H1 (cell line): Measurements from ENCODE around the gene SMCO1. TPM values are rescaled to one million over a fixed set of nuclear protein-coding genes. Genes with fewer than 3 reads are reported as not detected.
"Not testable (repeated sequence)": the region's sequence is repeated elsewhere in the genome, so short reads cannot be mapped to it uniquely, and the experiment has no call there.

Experiments
- CTCF ChIA-PET: fragments of 300-600 bp; sonication (Branson Sonifier 250); formaldehyde crosslinking; loops from one replicate; lab custom pipeline; 2021; ENCODE audit not compliant: partially characterized antibody; lab: Charles Lee
- POLR2A ChIA-PET: fragments of 300-600 bp; sonication (Branson Sonifier 250); formaldehyde crosslinking; loops from one replicate; lab custom pipeline; 2021; ENCODE audit warnings: inconsistent platforms; ENCODE audit not compliant: partially characterized antibody; lab: Charles Lee
- DNase-seq, 2 experiments: peaks; one replicate each; pipeline versions ENCODE4 v3.0.0 to v3.0.0-alpha.2; 2010 to 2022; ENCODE audit warnings: low spot score in 2 of 2, low read depth in 1 of 2, mixed read lengths in 1 of 2
- FAIRE-seq: peaks from 2 replicates; lab custom pipeline; 2011; peaks lifted over from hg19 to GRCh38; lab: Jason Lieb, UNC
- H2AFZ ChIP-seq: 2 replicates; pipeline ENCODE4 v1.8.1; 2012; ENCODE audit warnings: low read length, inconsistent platforms
- H2AK5ac ChIP-seq: 2 replicates; pipeline ENCODE4 v1.6.1; 2013; ENCODE audit warnings: low read depth, low read length
- H2BK120ac ChIP-seq: replicated peaks from 2 replicates; pipeline ENCODE3; 2013; ENCODE audit warnings: low read depth, low read length, inconsistent platforms
- H2BK12ac ChIP-seq: 2 replicates; pipeline ENCODE4 v1.6.1; 2013; ENCODE audit warnings: low read depth, low read length
- H2BK15ac ChIP-seq: 2 replicates; pipeline ENCODE4 v1.6.1; 2013; ENCODE audit warnings: low read length
- H2BK20ac ChIP-seq: 2 replicates; pipeline ENCODE4 v1.6.1; 2013; ENCODE audit warnings: low read length
- H2BK5ac ChIP-seq: 2 replicates; pipeline ENCODE4 v1.6.1; 2013; ENCODE audit warnings: low read depth, low read length
- H3K14ac ChIP-seq: 2 replicates; pipeline ENCODE4 v1.6.1; 2013; ENCODE audit warnings: inconsistent platforms; ENCODE audit not compliant: insufficient read length
- H3K18ac ChIP-seq: 2 replicates; pipeline ENCODE4 v1.6.1; 2013; ENCODE audit warnings: low read length; ENCODE audit errors: extremely low read depth
- H3K23ac ChIP-seq: 2 replicates; pipeline ENCODE4 v1.6.1; 2013; ENCODE audit warnings: inconsistent platforms; ENCODE audit not compliant: insufficient read length
- H3K23me2 ChIP-seq: 2 replicates; pipeline ENCODE4 v1.6.1; 2013; ENCODE audit warnings: low read depth, low read length
- H3K27ac ChIP-seq: 2 replicates; pipeline ENCODE4 v1.6.1; 2011; ENCODE audit warnings: low read depth, low read length, inconsistent platforms
- H3K27me3 ChIP-seq, 4 experiments: replicated peaks in 1 of 4; 1 replicate in 1 of 4; 2 replicates in 3 of 4; pipeline versions ENCODE4 v1.6.1 to v1.8.1; 2011 to 2013; ENCODE audit warnings: low read length in 3 of 4, mild to moderate bottlenecking in 3 of 4, inconsistent platforms in 2 of 4, mixed read lengths in 2 of 4, moderate library complexity in 1 of 4; ENCODE audit not compliant: control insufficient read depth in 3 of 4, insufficient read depth in 3 of 4; ENCODE audit errors: extremely low read depth in 1 of 4
- H3K36me3 ChIP-seq, 4 experiments: 2 replicates each; pipeline versions ENCODE4 v1.6.1 to v1.8.1; 2011 to 2013; ENCODE audit warnings: mild to moderate bottlenecking in 4 of 4, low read length in 3 of 4, moderate library complexity in 2 of 4, control low read depth in 1 of 4, inconsistent platforms in 1 of 4; ENCODE audit not compliant: insufficient read depth in 4 of 4, control insufficient read depth in 2 of 4
- H3K4ac ChIP-seq: replicated peaks from 2 replicates; pipeline ENCODE3; 2013; ENCODE audit warnings: low read length, low read depth, mixed read lengths, inconsistent platforms; ENCODE audit not compliant: insufficient read length
- H3K4me1 ChIP-seq, 4 experiments: replicated peaks in 1 of 4; 1 replicate in 1 of 4; 2 replicates in 3 of 4; pipeline versions ENCODE4 v1.6.1 to v1.8.1; 2011 to 2013; ENCODE audit warnings: low read length in 3 of 4, inconsistent platforms in 2 of 4, mixed read lengths in 1 of 4; ENCODE audit not compliant: insufficient read depth in 4 of 4, control insufficient read depth in 3 of 4
- H3K4me2 ChIP-seq, 2 experiments: 2 replicates each; pipeline versions ENCODE4 v1.6.1 to v1.8.1; 2011 to 2013; ENCODE audit warnings: low read depth in 2 of 2, low read length in 2 of 2, control low read depth in 1 of 2, inconsistent platforms in 1 of 2, mild to moderate bottlenecking in 1 of 2; ENCODE audit not compliant: insufficient read depth in 1 of 2
- H3K4me3 ChIP-seq, 4 experiments: fragments of 200-600, 300-600 bp in 1 of 4; sonication (generic), shearing (Covaris generic), sonication (Bioruptor Twin) in 1 of 4; 2 replicates each; pipeline versions ENCODE4 v1.5.1 to v1.8.1; 2011 to 2016; ENCODE audit warnings: low read length in 4 of 4, low read depth in 3 of 4, control low read depth in 2 of 4, inconsistent platforms in 2 of 4, mild to moderate bottlenecking in 2 of 4, mixed read lengths in 1 of 4, moderate library complexity in 1 of 4; ENCODE audit not compliant: insufficient read depth in 2 of 4; ENCODE audit errors: extremely low read depth in 1 of 4
- H3K56ac ChIP-seq: replicated peaks from 2 replicates; pipeline ENCODE3; 2013; ENCODE audit warnings: low read depth, mild to moderate bottlenecking, mixed read lengths, low read length, inconsistent platforms; ENCODE audit not compliant: insufficient read length
- H3K79me1 ChIP-seq: 2 replicates; pipeline ENCODE4 v1.6.1; 2013; ENCODE audit warnings: low read depth, low read length, control low read depth
- H3K79me2 ChIP-seq, 2 experiments: 2 replicates each; pipeline versions ENCODE4 v1.6.1 to v1.8.1; 2012 to 2013; ENCODE audit warnings: low read length in 2 of 2, mild to moderate bottlenecking in 2 of 2, inconsistent platforms in 1 of 2; ENCODE audit not compliant: insufficient read depth in 2 of 2, control insufficient read depth in 1 of 2
- H3K9ac ChIP-seq, 4 experiments: replicated peaks in 1 of 4; 1 replicate in 1 of 4; 2 replicates in 3 of 4; pipeline versions ENCODE4 v1.6.1 to v1.8.1; 2011 to 2013; ENCODE audit warnings: low read depth in 3 of 4, low read length in 3 of 4, control low read depth in 2 of 4, mild to moderate bottlenecking in 2 of 4, moderate library complexity in 2 of 4, inconsistent platforms in 1 of 4; ENCODE audit errors: extremely low read depth in 1 of 4
- H3K9me3 ChIP-seq, 2 experiments: 2 replicates each; pipeline versions ENCODE4 v1.6.1 to v1.8.1; 2012 to 2013; ENCODE audit warnings: mild to moderate bottlenecking in 2 of 2, moderate library complexity in 2 of 2, control low read depth in 1 of 2, inconsistent platforms in 1 of 2, low read depth in 1 of 2, low read length in 1 of 2, mixed read lengths in 1 of 2; ENCODE audit not compliant: insufficient read depth in 2 of 2
- H4K20me1 ChIP-seq, 2 experiments: replicated peaks in 1 of 2; 2 replicates each; pipeline versions ENCODE3 to v1.8.1; 2011 to 2013; ENCODE audit warnings: inconsistent platforms in 2 of 2, low read length in 2 of 2, mild to moderate bottlenecking in 1 of 2; ENCODE audit not compliant: insufficient read depth in 2 of 2, control insufficient read depth in 1 of 2
- H4K5ac ChIP-seq: 2 replicates; pipeline ENCODE4 v1.6.1; 2013; ENCODE audit warnings: low read length, low read depth, mixed read lengths, inconsistent platforms; ENCODE audit not compliant: insufficient read length
- H4K8ac ChIP-seq: 2 replicates; pipeline ENCODE4 v1.8.0; 2013; ENCODE audit warnings: mild to moderate bottlenecking, moderate library complexity, low read length, inconsistent platforms; ENCODE audit not compliant: insufficient read depth; ENCODE audit errors: extremely low read depth
- H4K91ac ChIP-seq: replicated peaks from 2 replicates; pipeline ENCODE3; 2013; ENCODE audit warnings: low read length, mixed read lengths, inconsistent platforms; ENCODE audit not compliant: insufficient read length
- WGBS, 2 experiments: shearing (Covaris generic) in 1 of 2; methylation state at CpG; one replicate each; pipeline versions ENCODE4 v1.1.6 to v1.1.7; 2013 to 2015; ENCODE audit warnings: low lambda C conversion rate in 2 of 2, mixed read lengths in 2 of 2, inconsistent platforms in 1 of 2, low coverage in 1 of 2, missing lambda C conversion rate in 1 of 2; ENCODE audit not compliant: insufficient replicate concordance in 2 of 2, insufficient coverage in 1 of 2, insufficient read length in 1 of 2; ENCODE audit errors: extremely low coverage in 1 of 2, missing lambda C conversion rate in 1 of 2; 5-methylcytosine and 5-hydroxymethylcytosine counted together
- polyA plus RNA-seq, 7 experiments: library from polyadenylated mRNA; depleted of rRNA in 3 of 7; stranded (reverse) in 5 of 7; unstranded in 2 of 7; fragments of >200 nt in 5 of 7; fragments of 200-250 nt in 2 of 7; gene quantifications; 1 replicate in 5 of 7; 2 replicates in 1 of 7; 4 replicates in 1 of 7; pipeline versions ENCODE4 v1.2.1 to v1.2.3, GENCODE V29; 2011 to 2013; ENCODE audit warnings: missing spikeins in 2 of 7, mixed read lengths in 2 of 7
- total RNA-seq: library from RNA; stranded (reverse); fragmentation: NEBNext Ultra II Directional; extraction: Animal tissue kit (Norgen Biotek cat#: 25700); gene quantifications from 2 replicates; pipeline ENCODE4 v1.2.1, GENCODE V29; 2021

The SMCO1 gene
- total and polyA plus RNA-seq, 2 of the 8 experiments (the other 6 are each of a cell fraction or from before 2014, with no cell fraction given): 0.03 TPM; not detected in 1

DNA sequence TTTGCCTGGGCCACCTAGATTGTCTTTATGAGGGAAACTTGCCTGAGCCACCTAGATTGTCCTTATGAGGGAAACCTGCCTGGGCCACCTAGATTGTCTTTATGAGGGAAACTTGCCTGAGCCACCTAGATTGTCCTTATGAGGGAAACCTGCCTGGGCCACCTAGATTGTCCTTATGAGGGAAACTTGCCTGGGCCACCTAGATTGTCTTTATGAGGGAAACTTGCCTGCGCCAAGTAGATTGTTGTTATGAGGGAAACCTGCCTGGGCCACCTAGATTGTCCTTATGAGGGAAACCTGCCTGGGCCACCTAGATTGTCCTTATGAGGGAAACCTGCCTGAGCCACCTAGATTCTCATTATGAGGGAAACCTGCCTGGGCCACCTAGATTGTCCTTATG lies 4.0 kb downstream of the SMCO1 start:
- H2BK20ac ChIP-seq, H2BK12ac ChIP-seq, H3K27me3 ChIP-seq, H2BK15ac ChIP-seq, POLR2A ChIA-PET, H2AK5ac ChIP-seq, H4K5ac ChIP-seq, H2BK5ac ChIP-seq, FAIRE-seq, H3K14ac ChIP-seq, H3K23me2 ChIP-seq, H3K4ac ChIP-seq, H3K79me1 ChIP-seq, H2BK120ac ChIP-seq, H3K9ac ChIP-seq, H3K4me1 ChIP-seq, H3K27ac ChIP-seq, H3K9me3 ChIP-seq, H4K20me1 ChIP-seq, H2AFZ ChIP-seq, DNase-seq, H3K36me3 ChIP-seq, H3K56ac ChIP-seq, H3K18ac ChIP-seq, H3K23ac ChIP-seq, H3K4me2 ChIP-seq, H3K79me2 ChIP-seq, H3K4me3 ChIP-seq, H4K91ac ChIP-seq, H4K8ac ChIP-seq: not testable (repeated sequence)
- CTCF ChIA-PET: interaction anchor here (2.0 to 5.3 kb wide), 2 partner anchors 11 to 18 kb away, joined by 7 to 40 read pairs; no protein-coding TSS in a partner anchor
- 88% methylated on average over 1 of the region's 1 CpG; no CpG with 5 or more reads in 1 of the 2 experiments for WGBS, 2 experiments
